Measurements from ENCODE around the gene FTSJ3. TPM values are rescaled to one million over a fixed set of nuclear protein-coding genes. Genes with fewer than 3 reads are reported as not detected.
A peak's percentile ranks its signal among the peaks of the same experiment; 100 is the strongest.

FTSJ3 gene
- total RNA-seq, 2 experiments from 2014 or later, result 58.3 to 60.9 TPM

- TF ChIP-seq CTCF (IDR thresholded peaks at IDR 0.05), result no peak
- H3K4me1 Mint-ChIP-seq (ENCODE audit: low read depth), result peaks cover 28% of the 10 kb centered on the region
- H3K4me3 Mint-ChIP-seq, result no peak overlapping the region
- no peak overlapping the region for H3K27ac Mint-ChIP-seq
- H3K36me3 Mint-ChIP-seq (ENCODE audit: low read depth), result peaks cover 34% of the 10 kb centered on the region
- POLR2A ChIA-PET, result interaction anchor here (0.9 to 7.8 kb wide), 2 partner anchors 9 to 137 kb away, joined by 3 to 188 read pairs; partner anchors contain the start of genes FTSJ3 and PSMC5
- H3K9me3 Mint-ChIP-seq, result no peaks in the 10 kb centered on the region
- CTCF ChIA-PET, result interaction anchor here (0.8 to 1.4 kb wide), 4 partner anchors 10 to 412 kb away, joined by 3 read pairs; partner anchors contain the start of gene PSMC5
- ATAC-seq (no peak), DNase-seq (no peak)
- H3K27me3 Mint-ChIP-seq, result no peaks in the 10 kb centered on the region
- intact Hi-C loops (cut with micrococcal nuclease), result no loop called here
These were observed 10.0 kb upstream of the FTSJ3 start for GRCh38 chr17:63837480-63837879.

- no peak for TF ChIP-seq CTCF (IDR thresholded peaks at IDR 0.05)
- DNase-seq, result no peak
- H3K9me3 Mint-ChIP-seq, result no peaks in the 10 kb centered on the region
- CTCF ChIA-PET, result interaction anchor here (0.8 to 1.1 kb wide), 3 partner anchors 9 to 411 kb away, joined by 3 read pairs; partner anchors contain the start of gene PSMC5
- intact Hi-C loops (cut with micrococcal nuclease), result no loop called here
- H3K36me3 Mint-ChIP-seq (ENCODE audit: low read depth), result peaks cover 40% of the 10 kb centered on the region
- H3K4me1 Mint-ChIP-seq (ENCODE audit: low read depth), result peaks cover 33% of the 10 kb centered on the region
- no peak for ATAC-seq
- no peaks in the 10 kb centered on the region for H3K27me3 Mint-ChIP-seq
- no peak overlapping the region for H3K4me3 Mint-ChIP-seq
- POLR2A ChIA-PET, result interaction anchor here (1.0 to 7.8 kb wide), 2 partner anchors 8 to 308 kb away, joined by 3 to 188 read pairs; partner anchors contain the start of genes FTSJ3 and PSMC5
- no peak overlapping the region for H3K27ac Mint-ChIP-seq
These were observed 9.3 kb upstream of the FTSJ3 start for GRCh38 chr17:63836811-63837210.

GRCh38 chr17:63835167-63835720 is 7.8 kb upstream of the FTSJ3 start:
- peak overlapping the region; percentile 14 for H3K27ac Mint-ChIP-seq
- POLR2A ChIA-PET, result interaction anchor here (0.7 to 6.6 kb wide), 7 partner anchors 9 to 311 kb away, joined by 3 to 66 read pairs (median 3); no protein-coding TSS in a partner anchor
- ATAC-seq, result no peak
- H3K36me3 Mint-ChIP-seq (ENCODE audit: low read depth), result peaks cover 50% of the 10 kb centered on the region
- H3K4me1 Mint-ChIP-seq (ENCODE audit: low read depth), result peaks cover 41% of the 10 kb centered on the region
- no peak for DNase-seq
- CTCF ChIA-PET, result interaction anchor here (0.6 to 4.0 kb wide), 10 partner anchors 8 to 137 kb away, joined by 3 to 15 read pairs (median 5); no protein-coding TSS in a partner anchor
- H3K9me3 Mint-ChIP-seq, result no peaks in the 10 kb centered on the region
- H3K27me3 Mint-ChIP-seq, result no peaks in the 10 kb centered on the region
- intact Hi-C loops (cut with micrococcal nuclease), result no loop called here
- no peak for TF ChIP-seq CTCF (IDR thresholded peaks at IDR 0.05)
- H3K4me3 Mint-ChIP-seq, result no peak overlapping the region

- Mint-ChIP-seq H3K36me3 (ENCODE audit: low read depth) (peaks cover 56% of the 10 kb centered on the region), H3K27ac (peak overlapping the region; percentile 69), H3K4me1 (ENCODE audit: low read depth) (peaks cover 47% of the 10 kb centered on the region), H3K9me3 (no peaks in the 10 kb centered on the region), H3K4me3 (no peak overlapping the region), H3K27me3 (no peaks in the 10 kb centered on the region)
- ChIA-PET CTCF (interaction anchor here (0.7 to 4.0 kb wide), 16 partner anchors 9 to 171 kb away, joined by 3 to 15 read pairs (median 4); partner anchors contain the start of gene CCDC47), POLR2A (interaction anchor here (0.6 to 11.6 kb wide), 9 partner anchors 5 to 312 kb away, joined by 3 to 188 read pairs (median 3); partner anchors contain the start of gene SMARCD2)
- TF ChIP-seq CTCF (IDR thresholded peaks at IDR 0.05), result peak; percentile 58
- intact Hi-C loops (cut with micrococcal nuclease), result loop anchor here (5.0 kb wide), 1 partner anchor 137 kb away; no protein-coding TSS in a partner anchor
- peak; percentile 83 for ATAC-seq
- DNase-seq, result peak; percentile 61
These were observed 7.1 kb upstream of the FTSJ3 start for GRCh38 chr17:63834431-63835166.
